ENCODE results near the gene PPP1R36. TPM values are rescaled to one million over a fixed set of nuclear protein-coding genes. Genes with fewer than 3 reads are reported as not detected.
"Not testable (repeated sequence)": the region's sequence is repeated elsewhere in the genome, so short reads cannot be mapped to it uniquely, and the experiment has no call there.

PPP1R36 gene, protein sequence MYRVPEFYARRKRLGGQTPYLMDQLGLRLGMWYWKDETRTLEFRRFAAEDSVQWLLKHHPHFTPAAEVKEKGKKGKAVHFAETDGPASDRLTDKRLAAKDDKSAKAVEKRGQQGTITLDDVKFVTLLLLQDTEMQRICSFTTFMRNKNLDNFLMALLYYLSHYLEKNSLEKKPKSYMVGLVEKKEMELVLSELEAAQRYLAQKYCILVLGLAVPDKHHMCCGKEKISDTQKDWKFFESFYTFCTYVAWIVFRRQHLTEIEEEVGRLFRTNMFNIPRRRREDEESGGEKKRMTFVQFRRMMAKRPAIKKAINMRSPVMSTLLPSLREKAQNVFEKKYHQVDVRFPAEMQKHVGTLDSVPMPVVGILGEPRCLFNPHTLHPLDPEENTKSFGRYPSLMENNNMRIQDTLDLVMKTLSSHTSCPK
- 1.6 TPM for total RNA-seq

DNA sequence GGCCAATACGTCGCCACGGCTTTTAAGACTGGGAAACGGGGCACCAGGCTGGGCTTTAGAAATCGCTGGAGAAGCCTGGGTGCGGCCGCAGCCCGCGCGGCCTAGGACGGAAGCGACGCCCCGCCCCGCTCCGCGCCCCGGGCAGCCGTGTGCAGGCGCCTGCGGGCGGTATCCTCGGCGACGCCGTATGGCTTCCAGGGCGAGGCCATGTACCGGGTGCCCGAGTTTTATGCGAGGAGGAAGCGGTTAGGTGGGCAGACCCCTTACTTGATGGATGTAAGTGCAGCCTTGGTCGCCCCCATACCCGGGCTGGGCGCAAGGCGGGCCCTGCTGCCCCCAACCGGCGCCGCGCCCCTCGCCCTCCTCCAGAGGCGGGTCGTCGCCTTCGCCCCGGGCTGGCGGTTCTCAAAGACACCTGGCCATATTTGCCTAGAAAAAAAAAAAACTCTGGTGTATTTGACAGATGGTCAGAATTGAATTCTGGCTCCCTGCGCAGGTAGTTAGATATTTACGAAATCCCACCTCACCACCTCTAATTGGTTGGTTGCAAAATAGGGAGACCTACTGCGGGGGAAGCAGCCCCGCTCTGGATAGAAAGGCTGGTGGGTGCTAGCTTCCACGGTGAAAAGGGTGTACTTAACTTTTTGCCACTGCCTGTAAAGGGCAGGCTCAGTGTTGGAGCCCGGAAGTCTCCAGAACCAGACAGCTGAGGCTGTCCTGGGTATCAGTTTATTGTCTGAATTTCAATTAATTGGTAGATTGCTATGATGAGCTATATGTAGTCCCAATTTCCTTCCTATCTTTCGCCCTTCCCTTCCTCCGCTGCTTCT, at the start of gene PPP1R36:
PPP1R36 (plus strand) TSS at position 171 of the 830 bp plus-strand sequence; CDS start at position 208, 37 bp downstream.
- peak; percentile 53 for DNase-seq

DNA sequence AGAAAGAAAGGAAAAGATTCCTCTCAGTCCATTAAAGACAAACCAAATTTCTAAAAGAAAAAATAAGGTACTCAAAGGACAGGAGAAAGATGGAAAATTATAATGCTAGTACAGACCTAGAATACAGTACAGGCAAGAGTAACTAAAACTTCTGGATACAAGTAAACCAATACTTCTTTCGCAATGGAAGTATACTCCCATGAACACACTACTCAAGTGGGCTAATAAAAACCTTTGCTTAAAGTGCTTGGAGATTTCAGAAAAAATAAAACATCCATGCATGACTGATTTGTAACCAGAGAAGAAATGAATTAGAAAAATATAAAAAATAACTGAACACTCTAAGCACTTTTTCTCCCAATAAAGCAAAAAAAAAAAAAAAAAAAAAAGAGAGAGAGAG, 49.7 kb upstream of the PPP1R36 start:
- no peak for DNase-seq

GRCh38 chr14:64501411-64502171, 48.2 kb upstream of the PPP1R36 start:
- no peak for DNase-seq

DNA sequence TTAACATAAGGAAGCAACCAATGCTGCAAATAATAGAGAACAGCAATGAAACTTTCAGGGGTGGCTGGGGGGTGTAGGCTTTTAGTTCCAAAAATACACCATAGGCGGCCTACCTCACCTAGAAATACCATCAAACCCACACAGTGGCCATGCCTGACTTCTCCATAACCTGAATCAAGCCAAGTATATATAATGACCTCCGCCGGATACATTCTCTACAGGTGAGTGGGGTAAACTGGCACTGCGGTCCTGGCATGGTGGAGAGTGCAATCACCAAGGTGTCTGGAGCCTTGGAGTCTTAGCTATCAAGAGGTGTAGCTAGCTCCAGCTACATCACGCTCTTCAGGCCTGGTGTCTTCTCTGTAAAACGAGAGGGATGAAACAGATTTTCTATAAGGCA, 47.3 kb upstream of the PPP1R36 start:
- no peak for DNase-seq

DNA sequence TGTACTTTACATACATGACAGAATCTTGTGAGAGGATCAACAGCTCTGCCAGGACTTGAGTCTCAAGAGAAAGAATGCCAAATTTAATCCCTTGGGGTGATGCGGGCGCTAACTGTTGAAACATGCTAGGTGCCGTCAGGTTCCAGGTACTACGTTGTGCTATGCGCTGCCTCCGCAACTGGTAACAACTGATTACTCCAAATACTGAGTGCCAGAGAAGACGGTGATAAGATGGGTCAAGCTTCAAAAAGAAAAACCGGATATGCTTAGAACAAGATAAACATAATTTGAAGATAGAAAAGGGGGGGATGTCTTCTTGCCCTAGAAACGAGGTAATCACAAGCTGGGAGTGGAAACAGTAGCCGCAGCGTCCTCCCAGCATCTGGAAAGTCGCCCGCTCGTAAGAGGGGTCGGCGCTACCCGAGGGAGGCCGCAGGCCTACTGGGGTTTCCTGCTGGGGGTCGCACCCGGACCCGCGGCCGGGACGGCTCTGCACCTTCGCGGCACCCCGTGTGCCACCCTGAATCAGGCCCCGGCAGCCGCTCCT, 46.8 kb upstream of the PPP1R36 start:
- peak; percentile 61 for DNase-seq

DNA sequence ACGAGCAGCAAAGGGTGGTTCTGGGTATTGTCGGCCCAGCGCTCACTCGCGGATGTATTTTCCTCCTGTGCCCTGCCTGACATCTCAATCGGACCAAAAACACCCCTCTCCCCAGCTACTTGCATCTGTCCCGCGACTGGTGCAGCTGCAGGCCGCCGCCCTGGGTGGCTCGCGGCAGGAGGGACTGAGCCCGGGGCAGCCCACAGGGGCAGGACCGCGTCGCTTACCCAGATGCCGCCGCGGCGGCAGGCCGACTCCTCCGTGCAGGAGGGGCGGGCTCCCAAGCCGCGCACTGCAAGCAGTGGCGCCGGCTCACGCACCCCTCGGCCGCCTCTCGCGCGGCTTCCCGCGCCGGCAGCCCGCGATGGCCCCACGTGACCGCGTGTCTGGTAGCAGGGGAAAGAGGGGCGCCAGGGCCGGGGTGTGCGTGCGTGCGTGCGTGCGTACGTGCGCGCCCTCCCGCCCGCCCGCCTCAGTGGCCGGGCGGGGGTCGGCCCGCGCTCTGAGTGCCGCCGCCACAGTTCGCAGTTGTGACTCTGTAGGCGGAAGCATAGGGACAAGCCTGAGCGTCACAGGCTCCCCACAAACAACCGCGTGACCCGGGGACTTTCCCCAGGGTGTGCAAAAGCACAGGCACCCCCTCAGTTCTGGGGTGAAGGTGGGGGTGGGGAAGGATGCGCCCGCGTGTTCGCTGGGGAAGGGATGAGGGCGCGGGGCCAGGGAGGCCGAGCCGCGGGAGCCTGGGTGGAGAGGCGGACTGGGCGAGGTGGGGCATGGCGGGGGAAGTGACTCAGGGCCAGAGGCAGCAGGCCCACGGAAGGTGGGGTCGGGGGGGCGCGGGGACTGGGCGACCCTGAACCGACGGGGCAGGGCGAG, 46.1 kb upstream of the PPP1R36 start, which contains the start of gene ZBTB25:
ZBTB25 (minus strand) TSS at position 405 of the 876 bp plus-strand sequence. CDS start 13,305 bp downstream, outside the sequence.
- DNase-seq = peak; percentile 97

- DNase-seq = peak; percentile 91
These were observed 45.4 kb upstream of the PPP1R36 start, which contains the start of gene ZBTB1 for GRCh38 chr14:64504310-64504896. Gene ZBTB1, plus strand, starts transcription at chr14:64504770. Its CDS starts 16,735 bp downstream, at chr14:64521505.

DNA sequence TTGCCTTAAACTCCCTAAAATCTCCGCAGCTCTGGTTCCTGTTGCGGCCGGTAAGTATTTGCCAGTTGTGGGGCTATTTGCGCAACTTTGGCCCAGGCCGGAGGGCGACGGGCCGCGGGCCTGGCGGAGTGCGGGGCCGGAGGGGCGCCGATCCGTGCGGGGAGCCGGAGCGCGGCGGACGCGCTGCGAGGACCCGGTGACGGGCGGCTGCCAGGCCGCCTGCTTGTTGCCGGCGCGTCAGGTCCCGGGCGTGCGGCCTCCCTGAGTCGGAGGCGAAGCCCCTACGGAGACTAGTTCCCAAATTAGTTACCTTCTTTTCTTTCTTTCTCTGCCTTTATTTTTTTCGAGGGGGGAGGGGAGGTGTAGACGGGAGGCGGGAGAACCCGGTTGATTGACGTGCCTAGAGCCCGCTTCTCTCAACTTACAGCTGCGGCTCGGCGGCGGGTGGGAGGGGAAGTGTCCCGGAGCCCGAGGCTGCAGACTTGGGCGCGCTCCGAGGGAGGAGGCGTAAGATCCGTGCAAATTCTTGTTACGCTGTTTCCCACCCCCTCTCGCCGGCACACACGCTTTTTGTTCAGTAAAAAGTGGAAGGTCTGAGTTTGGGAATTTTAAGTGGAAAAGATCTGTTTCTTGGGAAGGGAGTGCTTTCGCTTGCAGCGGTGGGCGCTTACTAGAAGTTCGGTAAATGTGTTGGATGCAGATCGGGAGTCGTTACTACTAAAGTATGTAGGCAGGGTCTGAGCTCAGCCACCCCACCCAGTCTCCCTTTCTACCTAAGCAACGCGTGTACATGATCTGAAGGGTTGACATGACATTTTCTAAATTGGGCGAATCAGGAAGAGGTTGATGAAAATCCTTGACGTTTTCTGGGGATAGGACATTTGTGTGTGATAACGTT, 44.6 kb upstream of the PPP1R36 start:
- DNase-seq = peak; percentile 97

GRCh38 chr14:64506721-64507120, 43.0 kb upstream of the PPP1R36 start:
- DNase-seq = no peak

DNA sequence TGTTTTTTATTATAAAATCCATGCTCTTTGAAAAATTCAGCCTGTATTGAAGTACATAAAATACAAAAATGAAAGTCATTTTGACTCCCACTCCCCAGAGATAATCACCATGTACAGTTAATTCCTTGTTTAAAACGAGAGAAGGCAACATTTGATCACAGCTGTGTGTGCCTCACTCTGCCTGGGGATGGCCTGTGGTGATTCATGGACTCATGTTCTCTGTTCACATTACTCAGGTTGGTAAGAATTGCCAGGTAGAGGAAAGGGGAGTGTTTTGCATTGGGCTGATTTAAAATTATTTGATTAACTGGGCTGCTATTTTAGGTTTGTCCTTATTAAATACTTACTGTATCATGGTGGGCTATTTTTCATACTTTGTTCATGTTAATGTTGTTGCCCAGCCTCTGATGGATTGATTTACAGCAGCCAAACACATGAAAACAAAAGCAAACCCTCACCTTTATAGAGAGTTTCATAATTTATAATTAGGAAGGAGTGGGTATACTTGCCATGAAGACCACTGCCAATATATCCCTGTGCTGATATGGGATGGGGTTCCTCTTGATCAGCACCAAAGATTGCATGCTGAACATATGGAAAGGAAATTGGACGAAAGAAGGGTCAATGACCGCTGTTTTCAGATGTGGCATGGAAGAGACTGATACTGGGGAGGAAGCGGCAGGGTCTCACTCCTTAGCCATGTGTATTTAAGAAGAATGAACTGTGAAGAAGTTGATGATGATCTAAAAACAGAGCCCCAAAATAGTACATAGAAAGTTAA, 42.2 kb upstream of the PPP1R36 start:
- no peak for DNase-seq

GRCh38 chr14:64508215-64508776, 41.5 kb upstream of the PPP1R36 start:
- no peak for DNase-seq

DNA sequence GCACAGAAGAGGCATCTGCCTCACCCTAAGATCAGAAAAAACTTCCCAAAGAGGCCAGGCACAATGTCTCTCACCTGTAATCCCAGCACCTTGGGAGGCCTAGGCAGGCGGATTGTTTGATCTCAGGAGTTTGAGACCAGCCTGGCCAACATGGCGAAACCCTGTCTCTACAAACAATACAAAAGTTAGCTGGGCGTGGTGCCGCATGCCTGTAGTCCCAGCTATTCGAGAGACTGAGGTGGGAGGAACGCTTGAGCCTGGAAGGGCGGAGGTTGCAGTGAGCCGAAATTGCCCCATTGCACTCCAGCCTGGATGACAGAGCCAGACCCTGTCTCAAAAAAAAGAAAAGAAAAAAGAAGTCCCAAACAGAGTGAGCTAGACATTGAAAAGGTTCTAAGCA, 40.7 kb upstream of the PPP1R36 start:
- DNase-seq = no peak

GRCh38 chr14:64510825-64511671, 38.7 kb upstream of the PPP1R36 start:
- peak; percentile 88 for DNase-seq

DNA sequence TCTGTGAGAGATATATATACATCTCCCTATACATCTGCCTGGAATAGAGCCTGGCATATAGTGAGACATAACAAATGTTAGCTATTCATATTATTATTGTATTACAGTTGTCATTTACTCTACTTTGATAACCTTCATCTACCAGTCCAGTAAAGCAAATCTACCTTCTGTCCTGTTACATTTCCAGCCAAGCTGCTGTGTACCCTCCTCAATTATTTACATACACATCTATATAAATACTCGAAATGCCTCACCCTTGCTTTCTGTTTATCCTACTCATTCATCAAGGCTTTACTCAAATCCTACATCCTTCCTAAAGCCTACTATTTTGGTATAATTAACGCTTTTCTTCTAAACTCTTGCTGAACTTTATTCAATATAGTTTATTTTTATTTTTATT, 36.5 kb upstream of the PPP1R36 start:
- no peak for DNase-seq

DNA sequence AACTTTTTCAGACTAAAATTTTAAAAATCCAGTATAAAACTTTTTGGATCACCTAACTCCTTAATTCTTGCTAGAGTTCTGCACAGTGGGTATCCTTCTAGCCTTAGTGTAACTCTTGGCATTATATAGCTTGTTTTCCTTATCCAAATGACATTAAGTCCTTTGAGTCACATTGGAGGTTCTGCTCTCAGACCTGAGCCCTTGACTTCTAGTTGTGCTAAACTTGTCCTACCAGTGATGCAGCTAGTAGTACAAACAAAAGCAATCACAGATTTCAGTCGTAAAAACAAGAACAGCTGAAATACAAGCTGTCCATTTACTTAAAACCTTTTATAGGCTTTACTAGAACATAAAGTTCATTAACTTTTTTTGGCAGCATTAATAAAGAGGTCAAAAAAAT, 34.7 kb upstream of the PPP1R36 start:
- DNase-seq = no peak

- no peak for DNase-seq
These were observed 32.8 kb upstream of the PPP1R36 start for GRCh38 chr14:64516969-64517368.

GRCh38 chr14:64517667-64518066, 32.1 kb upstream of the PPP1R36 start:
- not testable (repeated sequence) for DNase-seq
